HepG2 (cell line): ENCODE measurements around the gene ZNF226. TPM values are rescaled to one million over a fixed set of nuclear protein-coding genes. Genes with fewer than 3 reads are reported as not detected.

Source experiments
- CAMTA2 ChIP-seq: sonication (generic); formaldehyde crosslinking; IDR thresholded peaks from 2 replicates; pipeline ENCODE4 v1.4.0; 2020; ENCODE audit warnings: mild to moderate bottlenecking, missing genetic modification reagents, borderline replicate concordance
- HIVEP1 ChIP-seq: sonication (generic); formaldehyde crosslinking; IDR thresholded peaks from 2 replicates; pipeline ENCODE4 v1.4.0; 2020; ENCODE audit warnings: mild to moderate bottlenecking, missing genetic modification reagents
- HNF4G ChIP-seq, 2 experiments: sonication (generic) in 1 of 2; formaldehyde crosslinking in 1 of 2; IDR thresholded peaks; 2 replicates each; pipeline versions ENCODE4 v1.4.0 to v1.6.1; 2011 to 2020; ENCODE audit warnings: borderline replicate concordance in 2 of 2, low read depth in 2 of 2, mild to moderate bottlenecking in 2 of 2, low read length in 1 of 2, missing genetic modification reagents in 1 of 2, moderate library complexity in 1 of 2
- ISX ChIP-seq: sonication (generic); formaldehyde crosslinking; conservative IDR thresholded peaks from 2 replicates; pipeline ENCODE4 v1.5.0; 2020; ENCODE audit warnings: missing genetic modification reagents
- JUNB ChIP-seq: sonication (generic); formaldehyde crosslinking; IDR thresholded peaks from 2 replicates; pipeline ENCODE4 v1.8.0; 2022; ENCODE audit warnings: missing genetic modification reagents, mild to moderate bottlenecking, borderline replicate concordance
- NFIB ChIP-seq: sonication (generic); formaldehyde crosslinking; IDR thresholded peaks from 2 replicates; pipeline ENCODE4 v1.9.0; 2021; ENCODE audit warnings: missing genetic modification reagents, mild to moderate bottlenecking, borderline replicate concordance
- POLR2G ChIP-seq: fragments of 200-400 bp; formaldehyde crosslinking; IDR thresholded peaks from 2 replicates; pipeline ENCODE4 v1.6.1; 2018; ENCODE audit warnings: mild to moderate bottlenecking, low read depth, low read length, moderate library complexity
- SRY ChIP-seq: sonication (generic); formaldehyde crosslinking; IDR thresholded peaks from 2 replicates; pipeline ENCODE4 v1.8.0; 2022; ENCODE audit warnings: mild to moderate bottlenecking, missing genetic modification reagents
- TAF1 ChIP-seq: sonication (generic); formaldehyde crosslinking; IDR thresholded peaks from 2 replicates; pipeline ENCODE4 v1.4.0; 2020; ENCODE audit warnings: missing genetic modification reagents
- ZFX ChIP-seq: sonication (generic); formaldehyde crosslinking; IDR thresholded peaks from 2 replicates; pipeline ENCODE4 v1.4.0; 2020; ENCODE audit warnings: mild to moderate bottlenecking, low read depth, missing genetic modification reagents, moderate library complexity
- ZKSCAN5 ChIP-seq: sonication (generic); formaldehyde crosslinking; IDR thresholded peaks from 2 replicates; pipeline ENCODE4 v1.5.1; 2020; ENCODE audit warnings: mild to moderate bottlenecking, missing genetic modification reagents
- ZNF142 ChIP-seq: sonication (generic); formaldehyde crosslinking; IDR thresholded peaks from 2 replicates; pipeline ENCODE4 v1.4.0; 2020; ENCODE audit warnings: missing genetic modification reagents
- ZNF687 ChIP-seq: sonication (generic); formaldehyde crosslinking; IDR thresholded peaks from 2 replicates; pipeline ENCODE4 v1.5.1; 2020; ENCODE audit warnings: mild to moderate bottlenecking, missing genetic modification reagents, moderate library complexity
- polyA plus RNA-seq, 8 experiments: library from polyadenylated mRNA; depleted of rRNA in 3 of 8; stranded (reverse) in 7 of 8; unstranded in 1 of 8; fragments of >200 nt; fragmentation: Illumina TruSeq in 4 of 8; extraction: Trizol in 4 of 8; gene quantifications; 2 replicates each; pipeline versions ENCODE4 v1.2.1 to v1.2.3, GENCODE V29; 2011 to 2016; ENCODE audit warnings: low read depth in 4 of 8, missing spikeins in 1 of 8, mixed read lengths in 1 of 8; ENCODE audit not compliant: insufficient read depth in 1 of 8
- total RNA-seq, 5 experiments: library from RNA; depleted of rRNA; stranded (reverse); fragments of >200 nt; fragmentation: Illumina TruSeq; extraction: Trizol; gene quantifications; 2 replicates each; pipeline ENCODE4 v1.2.3, GENCODE V29; 2016; ENCODE audit warnings: low read depth in 1 of 5
- TF ChIP-seq, protein P1 (sequence below): sonication (generic); formaldehyde crosslinking; IDR thresholded peaks from 2 replicates; pipeline ENCODE4 v1.4.0; 2020; ENCODE audit warnings: missing genetic modification reagents
- TF ChIP-seq, protein P2 (sequence below): IDR thresholded peaks from 2 replicates; pipeline ENCODE4 v1.6.1; 2016; ENCODE audit warnings: mild to moderate bottlenecking, missing biosample characterization, missing genetic modification reagents

The ZNF226 gene
- total and polyA plus RNA-seq, 2 of the 13 experiments (the other 11 are each of a cell fraction or from before 2014, with no cell fraction given): 8.3 to 16.0 TPM

DNA sequence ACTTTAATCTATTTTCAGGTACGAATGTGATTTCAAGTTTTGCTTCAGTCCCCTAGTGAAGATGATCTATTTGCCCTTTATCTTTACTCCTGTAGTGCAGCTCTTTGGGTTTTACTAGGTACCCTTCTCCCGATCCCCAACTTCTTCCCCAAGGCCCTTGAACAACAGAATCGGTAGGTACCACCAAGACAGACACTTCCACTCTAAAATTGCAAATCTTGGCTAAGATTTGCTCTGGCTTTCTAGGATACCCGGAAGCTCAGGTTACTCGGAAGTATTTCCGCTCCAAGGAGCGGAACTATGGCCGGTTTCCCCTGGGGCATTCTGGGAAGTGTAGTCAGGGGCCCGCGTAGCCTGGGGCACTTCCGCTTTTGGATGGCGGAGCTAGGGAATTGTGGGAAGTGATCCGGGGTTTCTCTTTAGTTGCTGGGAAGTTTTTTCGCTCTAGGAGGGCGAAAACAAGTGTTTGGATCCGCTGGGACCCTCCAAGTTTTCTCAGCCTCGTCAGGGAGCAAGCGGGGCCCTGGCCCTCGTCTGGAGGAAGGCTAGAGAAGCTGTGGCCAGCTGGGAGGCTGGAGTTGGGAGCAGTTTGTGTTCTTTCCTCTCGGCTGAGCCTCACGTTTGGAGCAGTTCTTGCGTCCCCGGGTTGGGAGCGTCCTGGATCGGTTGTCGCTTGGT lies 42.4 kb downstream of the ZNF226 start (continued):
- TF ChIP-seq CAMTA2 (no peak), HIVEP1 (CRISPR knock-in tag) (0 out of 2 replicates have a peak, but pooled peaks have one; percentile 53), JUNB (CRISPR knock-in tag) (no peak), HNF4G (IDR thresholded peaks at IDR 0.05; ENCODE audit: borderline replicate concordance, low read depth, low read length) (no peak), HNF4G (CRISPR knock-in tag; IDR thresholded peaks at IDR 0.05; ENCODE audit: borderline replicate concordance, low read depth) (no peak), ZFX (peak; percentile 51; the same call in 1 of the 2 replicates), TAF1 (CRISPR knock-in tag) (peak; percentile 49; the same call in 1 of the 2 replicates), ZNF687 (peak; percentile 42), POLR2G (peak; percentile 86), NFIB (no peak), SRY (no peak), ZKSCAN5 (no peak), ZNF142 (CRISPR knock-in tag) (0 out of 2 replicates have a peak, but pooled peaks have one; percentile 36), ISX (CRISPR knock-in tag) (0 out of 2 replicates have a peak, but pooled peaks have one; percentile 63)
- TF ChIP-seq, protein P1, sequence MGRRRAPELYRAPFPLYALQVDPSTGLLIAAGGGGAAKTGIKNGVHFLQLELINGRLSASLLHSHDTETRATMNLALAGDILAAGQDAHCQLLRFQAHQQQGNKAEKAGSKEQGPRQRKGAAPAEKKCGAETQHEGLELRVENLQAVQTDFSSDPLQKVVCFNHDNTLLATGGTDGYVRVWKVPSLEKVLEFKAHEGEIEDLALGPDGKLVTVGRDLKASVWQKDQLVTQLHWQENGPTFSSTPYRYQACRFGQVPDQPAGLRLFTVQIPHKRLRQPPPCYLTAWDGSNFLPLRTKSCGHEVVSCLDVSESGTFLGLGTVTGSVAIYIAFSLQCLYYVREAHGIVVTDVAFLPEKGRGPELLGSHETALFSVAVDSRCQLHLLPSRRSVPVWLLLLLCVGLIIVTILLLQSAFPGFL (CRISPR knock-in tag): no peak
- TF ChIP-seq, protein P2, sequence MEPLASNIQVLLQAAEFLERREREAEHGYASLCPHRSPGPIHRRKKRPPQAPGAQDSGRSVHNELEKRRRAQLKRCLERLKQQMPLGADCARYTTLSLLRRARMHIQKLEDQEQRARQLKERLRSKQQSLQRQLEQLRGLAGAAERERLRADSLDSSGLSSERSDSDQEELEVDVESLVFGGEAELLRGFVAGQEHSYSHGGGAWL (CRISPR knock-in tag): peak; percentile 38; the same call in 1 of the 2 replicates
